PC-3 (cell line): ENCODE data around the gene SHPK.

Experiments
- EZH2 ChIP-seq: fragments of 300-600 bp; sonication (generic); IDR thresholded peaks from one replicate; pipeline ENCODE4 v1.6.1; 2017; ENCODE audit warnings: antibody characterized with exemption, mild to moderate bottlenecking, low read length; ENCODE audit not compliant: unreplicated experiment
- EZH2phosphoT487 ChIP-seq: fragments of 300-600 bp; sonication (generic); IDR thresholded peaks from 2 replicates; pipeline ENCODE4 v1.6.1; 2018; ENCODE audit warnings: mild to moderate bottlenecking, antibody characterized with exemption, low read length, borderline replicate concordance
- TF ChIP-seq, protein P1 (sequence below): fragments of 300-600 bp; sonication (generic); conservative IDR thresholded peaks from 2 replicates; pipeline ENCODE4 v1.5.1; 2017; ENCODE audit warnings: antibody characterized with exemption, low read depth, mild to moderate bottlenecking, low read length

DNA sequence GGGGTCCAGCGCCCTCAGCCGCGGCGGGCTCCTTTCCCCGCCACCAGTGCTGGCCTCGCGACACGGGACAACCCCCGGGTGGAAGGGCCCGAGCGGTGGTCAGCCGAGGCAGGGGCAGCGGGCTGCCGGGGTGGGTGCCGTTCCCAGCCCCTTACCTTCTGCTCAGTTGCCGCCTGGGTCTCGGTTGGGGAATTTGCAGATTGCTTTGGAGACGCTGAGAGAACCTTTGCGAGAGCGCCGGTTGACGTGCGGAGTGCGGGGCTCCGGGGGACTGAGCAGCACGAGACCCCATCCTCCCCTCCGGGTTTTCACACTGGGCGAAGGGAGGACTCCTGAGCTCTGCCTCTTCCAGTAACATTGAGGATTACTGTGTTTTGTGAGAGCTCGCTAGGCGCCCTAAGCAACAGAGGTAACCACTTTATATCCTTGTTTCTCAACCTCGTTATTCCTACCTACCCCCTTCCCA lies 891 bp upstream of the SHPK start:
- TF ChIP-seq, protein P1, sequence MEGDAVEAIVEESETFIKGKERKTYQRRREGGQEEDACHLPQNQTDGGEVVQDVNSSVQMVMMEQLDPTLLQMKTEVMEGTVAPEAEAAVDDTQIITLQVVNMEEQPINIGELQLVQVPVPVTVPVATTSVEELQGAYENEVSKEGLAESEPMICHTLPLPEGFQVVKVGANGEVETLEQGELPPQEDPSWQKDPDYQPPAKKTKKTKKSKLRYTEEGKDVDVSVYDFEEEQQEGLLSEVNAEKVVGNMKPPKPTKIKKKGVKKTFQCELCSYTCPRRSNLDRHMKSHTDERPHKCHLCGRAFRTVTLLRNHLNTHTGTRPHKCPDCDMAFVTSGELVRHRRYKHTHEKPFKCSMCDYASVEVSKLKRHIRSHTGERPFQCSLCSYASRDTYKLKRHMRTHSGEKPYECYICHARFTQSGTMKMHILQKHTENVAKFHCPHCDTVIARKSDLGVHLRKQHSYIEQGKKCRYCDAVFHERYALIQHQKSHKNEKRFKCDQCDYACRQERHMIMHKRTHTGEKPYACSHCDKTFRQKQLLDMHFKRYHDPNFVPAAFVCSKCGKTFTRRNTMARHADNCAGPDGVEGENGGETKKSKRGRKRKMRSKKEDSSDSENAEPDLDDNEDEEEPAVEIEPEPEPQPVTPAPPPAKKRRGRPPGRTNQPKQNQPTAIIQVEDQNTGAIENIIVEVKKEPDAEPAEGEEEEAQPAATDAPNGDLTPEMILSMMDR = no peak
- TF ChIP-seq EZH2phosphoT487 (no peak), EZH2 (no peak)
